GM18508 (cell line): ENCODE data around the gene CPPED1.

Source experiments
- ATAC-seq: cut with Tn5 transposase; IDR thresholded peaks from one replicate; pipeline ENCODE4 v1.9.1; 2021; ENCODE audit warnings: moderate number of reproducible peaks; ENCODE audit not compliant: insufficient read depth, unreplicated experiment

Gene CPPED1

DNA sequence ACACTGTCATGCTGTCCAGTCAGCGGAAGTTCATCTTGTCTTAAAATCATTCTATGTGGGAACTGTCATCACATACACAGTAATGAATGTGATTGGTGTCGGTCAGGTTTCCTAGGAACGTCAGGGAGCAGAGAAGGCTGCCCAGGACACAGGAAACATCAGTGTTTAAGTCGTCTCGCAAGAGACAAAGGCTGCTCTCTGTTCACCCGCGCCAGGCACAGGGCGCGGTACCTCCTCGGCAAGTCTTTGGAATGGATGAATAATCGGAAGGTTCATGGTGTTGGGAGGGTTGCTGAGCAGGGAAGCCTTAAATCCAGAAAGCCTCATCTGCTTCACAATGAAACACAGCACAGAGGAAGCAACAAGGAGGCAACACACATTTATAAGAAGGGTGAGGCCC is 148.2 kb downstream of the CPPED1 start:
- no peak for ATAC-seq

DNA sequence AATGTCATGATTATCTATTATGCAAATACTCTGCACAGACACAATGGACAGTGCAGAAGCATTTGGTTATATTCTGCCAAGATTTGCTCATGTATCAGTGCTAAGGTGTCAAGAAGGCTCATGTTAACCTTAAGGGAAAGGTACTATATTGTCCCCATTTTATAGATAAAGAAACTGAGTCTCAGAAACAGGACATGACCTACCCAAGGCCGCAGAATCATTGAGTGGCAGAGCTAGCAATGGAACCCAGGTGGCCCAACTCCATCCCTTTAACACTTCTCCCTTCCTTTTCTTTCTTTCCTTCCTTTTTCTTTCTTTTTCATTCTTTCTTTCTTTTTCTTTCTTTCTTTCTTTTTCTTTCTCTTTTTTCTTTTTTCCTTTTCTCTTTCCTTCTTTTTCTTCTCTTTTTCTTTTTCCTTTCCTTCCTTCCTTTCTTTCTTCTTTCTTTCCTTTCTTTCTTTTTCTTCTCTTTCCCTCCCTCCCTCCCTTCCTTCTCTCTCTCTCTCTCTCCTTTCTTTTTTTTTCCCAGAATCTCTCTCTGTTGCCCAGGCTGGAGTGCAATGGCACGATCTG is 149.8 kb downstream of the CPPED1 start:
- no peak for ATAC-seq

DNA sequence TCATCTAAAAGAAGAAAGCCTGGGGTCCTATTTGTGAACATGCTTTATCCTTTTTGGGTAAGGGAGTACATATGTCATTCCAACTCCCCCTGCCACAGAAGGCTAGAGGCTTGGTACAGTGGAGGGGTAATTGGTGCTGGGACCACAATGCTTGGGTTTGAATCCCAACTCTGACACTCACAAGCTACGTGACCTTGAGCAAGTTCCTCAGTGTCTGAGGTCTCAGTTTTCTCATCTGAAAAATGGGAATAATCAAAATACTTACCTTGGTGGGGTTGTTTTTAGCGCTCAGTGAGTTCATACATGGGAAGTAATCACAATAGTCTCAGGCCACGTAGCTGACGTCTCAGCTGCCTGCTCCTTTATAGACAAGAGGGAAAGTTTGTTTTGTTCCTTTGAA is 150.8 kb downstream of the CPPED1 start:
- no peak for ATAC-seq

DNA sequence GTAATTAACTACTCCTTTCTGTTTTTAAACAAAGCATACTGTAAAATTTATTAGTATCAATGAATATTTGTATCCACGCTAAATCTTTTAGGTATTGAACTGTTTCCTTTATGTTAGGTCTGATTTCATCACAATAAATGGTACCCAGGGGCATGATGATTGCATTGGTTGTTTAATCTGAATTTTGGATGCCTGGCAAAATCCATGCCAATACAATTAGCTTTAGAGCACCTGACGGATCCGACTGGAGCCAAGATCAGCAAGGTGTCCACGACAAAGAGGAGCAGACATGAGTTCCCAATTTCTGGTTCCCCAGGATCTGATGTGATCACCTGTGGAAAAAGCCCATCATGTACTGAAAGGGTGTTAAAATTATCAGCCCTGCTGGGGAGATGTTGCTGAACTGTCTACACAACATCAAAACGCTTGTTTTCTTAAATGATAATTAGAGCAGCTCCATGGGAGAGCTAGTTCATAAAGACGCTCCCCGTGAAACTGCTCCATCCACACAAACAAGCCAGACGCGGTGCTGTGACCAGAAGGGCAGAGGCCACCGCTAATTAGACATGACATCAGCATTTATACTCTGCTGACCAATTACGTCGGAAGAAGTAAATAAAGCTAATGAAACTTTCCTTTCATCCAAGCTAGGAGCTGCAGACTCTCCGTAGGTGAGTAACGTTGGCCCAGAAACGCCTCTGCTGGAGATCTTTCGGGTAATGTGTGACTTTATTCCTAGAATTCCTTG is 151.7 kb downstream of the CPPED1 start:
- no peak for ATAC-seq

DNA sequence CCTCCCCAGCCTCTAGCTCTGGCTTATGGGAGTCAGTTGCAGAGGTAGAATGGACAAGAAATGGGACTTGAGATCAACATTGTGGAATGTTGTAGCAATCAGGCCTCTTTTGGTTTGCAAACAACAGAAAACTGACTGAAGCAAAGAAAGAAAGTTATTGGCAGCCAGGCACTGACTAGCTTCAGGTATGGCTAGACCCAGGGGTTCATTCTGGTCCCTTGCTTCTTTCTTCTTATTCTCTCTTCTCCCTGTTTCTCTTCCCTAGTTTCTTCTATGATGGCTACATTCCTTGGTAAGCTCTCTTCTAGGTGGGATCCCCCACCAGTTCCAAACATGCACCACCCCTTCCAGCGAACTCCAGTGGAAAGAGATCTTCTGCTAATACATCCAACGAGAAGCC is 154.3 kb downstream of the CPPED1 start:
- ATAC-seq = no peak

DNA sequence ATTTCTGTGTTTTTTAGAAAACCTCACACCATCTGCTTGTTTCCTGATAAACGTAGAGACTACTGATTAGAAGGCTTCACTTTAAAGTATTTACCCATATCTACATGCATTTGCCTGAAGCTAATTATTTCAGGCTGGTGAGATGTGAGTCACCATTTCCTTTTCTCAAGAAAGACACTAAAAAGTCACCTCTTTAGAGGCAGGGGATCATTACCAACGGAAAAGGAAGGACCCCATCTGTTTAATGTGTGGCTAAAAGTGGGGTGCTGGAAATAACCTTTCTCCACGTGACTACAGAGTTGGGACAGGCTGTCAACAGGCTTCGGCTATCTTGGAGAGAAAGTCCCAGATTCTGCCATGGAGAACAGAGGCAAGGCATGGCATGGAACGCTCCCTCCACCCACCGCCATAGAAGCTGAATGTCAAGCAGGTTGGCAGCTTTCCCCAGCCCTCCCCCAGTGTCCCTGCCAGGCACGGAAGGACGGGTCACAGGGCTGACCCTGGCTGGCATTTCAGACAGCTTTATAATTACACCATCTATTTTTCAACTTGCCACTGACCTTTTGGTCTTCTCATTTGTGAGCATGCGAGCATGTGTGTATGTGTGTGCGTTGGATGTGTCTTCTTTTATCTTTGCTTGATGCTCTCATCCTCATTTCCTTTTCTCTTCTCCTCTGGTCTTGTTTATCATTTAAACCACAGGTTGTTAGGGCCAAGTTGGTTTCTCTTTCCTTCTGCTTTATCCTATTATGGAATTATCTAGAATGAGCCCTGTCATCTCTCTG is 157.0 kb downstream of the CPPED1 start:
- ATAC-seq = no peak

DNA sequence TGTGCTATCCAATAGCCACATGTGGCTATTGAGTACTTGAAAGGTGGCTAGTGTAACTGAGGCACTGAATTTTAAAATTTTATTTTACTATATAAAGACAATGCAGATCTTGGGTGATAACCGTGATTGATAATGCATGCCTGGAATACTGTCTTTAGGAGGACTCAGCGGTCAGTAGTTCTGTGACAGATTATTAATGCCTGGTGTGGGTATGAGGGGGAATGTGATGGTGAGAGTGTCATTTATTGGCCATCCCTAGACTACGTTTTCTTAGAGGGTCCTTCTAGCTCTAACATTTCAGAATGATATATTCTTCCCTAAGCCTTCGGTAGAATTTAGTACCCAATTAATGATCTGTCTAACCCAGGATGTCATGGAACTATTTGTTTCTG is 157.6 kb downstream of the CPPED1 start:
- ATAC-seq = no peak

DNA sequence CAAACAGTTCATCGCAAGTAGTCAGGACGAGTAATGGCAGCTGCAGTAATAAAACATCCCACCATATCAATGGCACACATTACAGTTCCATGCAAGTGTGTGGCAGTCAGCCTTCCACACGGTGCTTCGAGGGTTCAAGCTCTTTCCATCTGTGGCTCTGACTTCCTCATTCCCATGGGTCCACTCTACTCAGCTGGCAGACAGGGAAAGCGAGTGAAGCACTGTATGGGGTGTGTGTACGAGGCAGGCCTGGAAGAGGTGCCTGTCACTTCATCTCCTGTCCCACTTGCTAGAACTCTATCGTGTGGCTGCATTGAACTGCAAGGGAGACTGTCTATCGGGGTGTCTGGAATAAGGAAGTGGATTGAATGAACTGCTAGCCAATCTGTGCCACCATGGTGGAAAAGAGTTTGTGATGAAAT is 160.6 kb downstream of the CPPED1 start:
- no peak for ATAC-seq

DNA sequence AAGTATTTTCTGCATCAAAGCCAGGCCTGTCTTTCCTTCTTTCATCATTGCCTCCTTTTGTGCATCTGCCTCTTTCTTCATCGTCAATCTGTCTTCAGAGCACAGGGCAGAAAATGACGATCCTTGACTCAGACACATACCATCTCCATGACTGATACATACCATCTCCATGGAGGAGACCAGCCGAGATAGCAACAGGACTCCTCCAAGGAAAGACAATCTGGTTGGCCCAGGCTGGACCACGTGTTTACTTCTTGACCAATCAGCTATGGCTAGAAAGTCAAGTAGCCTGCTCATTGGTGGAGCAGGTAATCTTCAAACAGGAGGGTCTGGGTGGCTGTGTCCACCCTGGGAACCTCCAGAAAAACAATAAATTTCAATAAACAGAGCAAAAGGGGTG is 164.6 kb downstream of the CPPED1 start:
- ATAC-seq = no peak

DNA sequence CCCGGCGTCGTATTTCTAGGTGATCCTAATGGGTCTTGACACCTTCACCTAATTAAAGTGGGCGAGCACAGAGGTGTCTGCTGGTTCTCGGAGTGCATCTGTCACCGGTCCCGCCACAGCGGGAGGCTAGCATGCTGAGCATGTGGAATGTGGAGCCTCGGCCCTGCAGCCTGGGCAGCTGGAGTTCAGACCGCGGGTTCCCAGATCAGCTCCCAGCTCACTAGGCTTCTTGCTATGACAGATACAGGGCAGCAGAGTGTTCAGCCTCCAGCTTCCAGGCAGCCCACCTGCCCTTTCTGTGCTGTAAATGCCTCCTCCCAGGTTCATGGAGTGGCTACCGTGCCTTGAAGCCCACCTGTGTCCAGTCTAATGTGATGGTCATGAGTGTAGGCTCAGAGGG is 166.7 kb downstream of the CPPED1 start:
- no peak for ATAC-seq

DNA sequence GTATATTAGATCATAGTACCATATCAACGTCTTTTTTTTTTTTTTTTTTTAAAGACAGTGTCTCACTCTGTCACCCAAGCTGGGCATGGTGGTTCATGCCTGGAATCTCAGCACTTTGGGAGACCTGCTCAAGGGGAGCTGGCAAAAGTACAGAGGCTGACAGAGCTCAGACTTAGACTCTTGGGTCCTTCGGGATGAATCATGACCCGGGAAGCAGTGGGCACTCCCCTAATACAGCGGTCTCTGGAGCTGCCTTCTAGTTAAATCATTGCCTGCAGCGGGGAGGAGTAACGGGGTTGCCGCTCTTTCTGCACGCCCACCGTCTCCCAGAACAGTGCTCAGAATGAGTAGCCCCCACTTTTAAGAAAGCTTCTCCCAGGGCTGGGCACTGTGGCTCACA is 174.4 kb downstream of the CPPED1 start:
- no peak for ATAC-seq

DNA sequence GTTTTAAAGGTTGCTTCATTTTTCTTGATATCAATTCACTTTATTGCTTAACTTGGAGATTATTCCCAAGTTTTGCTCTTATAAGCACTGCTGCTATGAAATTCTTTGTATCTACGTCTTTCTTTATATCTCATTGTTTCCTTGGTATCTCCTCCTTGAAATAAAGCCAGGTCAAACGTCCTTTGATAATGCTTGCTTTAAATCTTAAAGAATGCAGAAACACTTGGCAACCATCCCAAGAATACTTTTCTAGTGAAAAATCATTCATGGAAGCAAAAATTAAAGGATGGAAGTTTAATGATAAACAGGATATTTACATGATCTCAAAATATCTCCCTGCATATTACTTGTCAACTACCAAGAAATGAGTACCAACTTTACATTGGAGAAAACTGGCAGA is 175.2 kb downstream of the CPPED1 start:
- ATAC-seq = no peak

DNA sequence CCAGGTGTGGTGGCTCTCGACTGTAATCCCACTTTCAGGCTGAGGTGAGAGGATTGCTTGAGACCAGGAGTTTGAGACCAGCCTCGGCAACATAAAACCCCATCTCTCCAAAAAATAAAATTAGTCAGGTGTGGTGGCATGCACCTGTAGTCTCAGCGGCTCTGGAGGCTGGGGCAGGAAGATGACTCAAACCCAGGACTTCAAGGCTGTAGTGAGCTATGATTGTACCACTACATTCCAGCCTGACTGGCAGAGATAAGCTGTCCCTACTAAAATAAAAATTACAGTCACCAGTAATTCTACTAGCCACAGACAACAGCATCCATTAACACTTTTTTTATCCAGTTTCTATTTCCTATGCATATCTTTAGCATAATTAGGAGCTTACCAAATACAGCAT is 176.3 kb downstream of the CPPED1 start:
- no peak for ATAC-seq

DNA sequence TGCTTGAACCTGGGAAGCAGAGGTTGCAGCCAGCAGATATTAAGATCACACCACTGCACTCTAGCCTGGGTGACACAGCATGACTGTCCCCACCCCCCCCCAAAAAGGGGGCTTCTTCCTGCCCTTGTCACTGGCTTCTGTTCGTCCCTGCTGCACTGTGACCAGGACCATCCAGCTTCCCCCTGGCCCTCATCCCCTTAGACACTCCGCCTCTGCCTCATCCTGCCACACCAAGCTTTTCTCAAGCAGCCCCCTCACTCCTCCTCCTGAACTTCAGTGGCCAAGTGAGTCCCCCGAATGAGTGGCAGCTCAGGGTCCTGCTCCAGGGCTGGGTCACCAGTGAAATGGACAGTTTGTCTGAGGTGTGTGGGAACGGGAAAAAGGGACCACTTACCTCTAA is 177.3 kb downstream of the CPPED1 start:
- no peak for ATAC-seq

DNA sequence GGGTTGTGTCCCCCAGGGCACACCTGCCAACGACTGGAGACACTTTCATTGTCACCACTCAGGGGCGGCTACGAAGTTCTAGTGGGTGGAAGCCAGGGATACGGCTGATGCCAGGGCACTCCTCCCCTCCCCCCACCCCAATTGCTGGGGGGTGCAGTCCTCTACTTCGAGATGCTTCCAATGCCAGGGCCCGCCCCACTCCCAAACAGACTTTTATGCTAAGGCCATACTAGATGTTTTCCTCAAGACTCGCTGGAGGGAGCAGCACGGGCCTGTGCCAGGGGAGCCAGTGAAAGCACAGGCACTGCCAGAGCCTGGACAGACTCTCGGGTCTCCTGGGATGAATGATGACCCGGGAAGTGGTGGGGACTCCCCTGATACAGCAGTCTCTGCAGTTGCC is 178.0 kb downstream of the CPPED1 start:
- ATAC-seq = no peak

DNA sequence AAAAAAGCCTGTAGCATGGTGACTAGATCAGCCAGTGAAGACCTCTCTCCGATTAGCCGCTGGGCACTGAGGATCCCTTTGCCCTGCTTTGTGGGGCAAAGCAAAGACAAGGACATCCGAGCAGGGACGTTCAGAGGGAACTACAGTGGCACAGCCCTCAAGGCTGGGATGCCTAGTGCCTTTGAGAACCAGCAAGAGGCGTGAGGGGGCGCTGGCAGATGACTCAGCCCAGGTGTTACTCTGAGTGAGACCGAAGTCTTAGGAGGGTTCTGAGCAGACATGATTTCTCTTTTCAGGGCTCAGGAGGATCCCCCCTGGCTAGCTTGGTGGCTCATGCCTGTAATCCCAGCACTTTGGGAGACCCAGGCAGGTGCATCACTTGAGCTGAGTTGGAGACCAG is 178.6 kb downstream of the CPPED1 start:
- no peak for ATAC-seq

DNA sequence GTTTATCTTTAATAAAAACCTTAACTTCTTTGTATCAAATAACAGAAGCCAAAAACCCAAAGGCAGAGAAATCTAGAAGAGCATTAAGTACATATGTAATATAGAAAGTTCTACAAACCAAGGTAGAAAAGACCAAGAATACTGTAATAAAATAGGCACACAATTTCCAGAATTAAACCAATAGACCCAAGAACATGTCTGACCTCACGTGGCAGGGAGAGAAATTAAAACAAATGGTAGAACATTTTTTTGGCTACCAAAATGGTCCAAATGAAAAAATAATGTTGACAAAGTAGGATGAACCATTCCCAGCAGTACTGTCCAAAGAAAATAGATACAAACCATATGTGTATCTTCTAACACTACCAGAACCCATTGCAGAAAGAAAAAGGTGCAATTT is 183.5 kb downstream of the CPPED1 start:
- no peak for ATAC-seq

DNA sequence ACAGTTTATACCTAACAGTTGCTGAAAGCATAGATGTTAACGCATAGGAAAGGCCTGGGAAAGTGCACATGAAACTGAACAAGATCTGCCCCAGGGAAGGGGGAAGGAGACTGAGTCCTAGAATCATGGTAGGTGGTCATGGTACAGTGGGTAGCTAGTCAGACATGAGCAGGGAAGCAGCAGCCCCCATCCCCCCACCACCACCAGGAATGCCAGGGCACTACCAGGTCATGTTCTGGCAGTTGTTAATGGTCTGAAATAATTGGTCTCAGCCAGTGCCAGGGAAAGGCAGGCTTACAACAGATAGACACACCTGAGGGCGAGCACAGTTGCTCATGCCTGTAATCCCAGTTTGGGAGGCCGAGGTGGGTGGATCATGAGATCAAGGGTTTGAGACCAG is 185.2 kb downstream of the CPPED1 start:
- ATAC-seq = no peak

DNA sequence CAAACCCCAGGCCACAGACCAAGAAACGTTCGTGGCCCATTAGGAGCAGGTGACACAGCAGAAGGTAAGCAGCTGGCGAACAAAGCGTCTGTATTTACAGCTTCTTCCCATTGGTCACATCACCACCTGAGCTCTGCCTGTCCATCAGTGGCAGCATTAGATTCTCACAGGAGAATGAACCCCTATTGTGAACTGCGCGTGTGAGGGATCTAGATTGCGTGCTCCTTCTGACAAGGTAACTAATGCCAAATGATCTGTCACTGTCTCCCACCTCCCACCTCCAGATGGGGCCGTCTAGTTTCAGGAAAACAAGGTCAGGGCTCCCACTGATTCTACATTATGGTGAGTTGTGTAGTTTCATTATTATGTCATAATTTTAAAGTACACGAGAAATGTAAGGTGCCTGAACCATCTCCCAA is 186.3 kb downstream of the CPPED1 start:
- no peak for ATAC-seq

DNA sequence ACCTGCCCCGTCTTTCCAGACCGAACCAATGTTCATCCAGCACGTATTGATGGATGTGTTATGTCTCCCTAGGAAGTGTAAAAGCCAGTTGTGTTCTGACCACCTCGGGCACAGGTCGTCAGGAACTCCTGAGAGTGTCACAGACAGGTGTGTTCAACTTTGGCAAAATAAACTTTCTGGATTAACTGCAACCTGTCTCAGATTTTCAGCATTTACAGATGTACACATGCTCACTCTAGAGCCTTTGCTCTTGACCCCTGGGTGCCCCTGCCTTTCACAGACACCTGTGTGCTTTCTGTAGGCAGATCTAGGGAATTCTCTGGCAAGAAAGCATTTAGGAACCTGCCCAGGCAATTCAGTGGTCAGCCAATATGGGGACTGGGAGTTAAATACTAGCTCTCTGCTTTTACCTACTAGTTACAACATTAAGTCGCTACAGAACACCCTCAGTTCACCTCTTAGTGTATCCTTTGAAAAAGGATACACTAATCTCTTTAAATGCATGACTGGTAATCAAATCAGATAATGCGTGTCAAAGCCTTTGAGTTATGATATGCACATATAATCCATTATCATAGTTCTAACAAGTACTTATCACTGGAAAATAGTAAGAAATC is 188.9 kb downstream of the CPPED1 start:
- ATAC-seq = no peak

DNA sequence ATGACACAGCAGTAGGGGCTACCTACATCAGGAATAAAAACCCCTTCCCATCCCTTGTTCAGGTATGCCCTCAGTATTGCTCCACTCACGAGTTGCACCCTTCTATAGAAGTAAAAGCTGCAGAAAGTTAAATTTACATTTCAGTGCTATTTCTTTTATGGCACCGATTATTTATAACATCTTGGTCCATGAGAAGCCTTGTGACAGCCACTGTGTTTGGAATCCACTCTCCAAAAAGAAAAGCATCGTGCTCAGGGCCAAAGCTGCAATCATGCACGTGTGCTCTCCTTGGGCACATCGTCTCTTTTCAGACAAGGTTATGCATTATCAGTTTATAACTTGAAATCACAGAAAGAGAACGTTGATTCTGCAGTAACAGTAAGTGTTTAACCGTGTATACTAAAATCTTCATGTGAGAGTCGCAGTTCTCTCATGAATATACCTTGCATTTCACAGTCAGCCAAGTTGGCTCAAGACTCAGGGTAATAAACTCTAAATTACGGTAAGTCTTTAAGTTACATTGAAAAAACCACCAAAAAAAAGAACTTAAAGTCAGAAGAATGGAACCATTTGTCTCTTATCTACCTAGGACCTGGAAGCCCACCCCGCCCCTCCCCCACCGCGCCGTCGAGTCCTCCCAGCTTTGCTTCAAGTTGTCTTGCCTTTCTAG is 189.6 kb downstream of the CPPED1 start:
- no peak for ATAC-seq
